HL-60 (cell line): ENCODE results near the gene CMTM5.

ENCODE experiments used
- DNase-seq, 2 experiments: peaks; one replicate each; pipeline ENCODE4 v3.0.0-alpha.2; 2010 to 2020; ENCODE audit warnings: low read depth in 1 of 2, low spot score in 1 of 2
- H3K27ac ChIP-seq: fragments of 250-450 bp; sonication (Bioruptor Pico); replicated peaks from 2 replicates; pipeline ENCODE4 v1.5.1; 2020; ENCODE audit warnings: mild to moderate bottlenecking, moderate library complexity
- H3K27me3 ChIP-seq: fragments of 250-450 bp; sonication (Bioruptor Pico); 2 replicates; pipeline ENCODE4 v1.5.1; 2021; ENCODE audit warnings: mild to moderate bottlenecking, moderate library complexity; ENCODE audit not compliant: insufficient read depth, poor library complexity, severe bottlenecking
- H3K4me3 ChIP-seq: replicated peaks from 2 replicates; pipeline ENCODE4 v1.5.1; 2011; ENCODE audit warnings: mild to moderate bottlenecking, control low read depth, low read length; ENCODE audit not compliant: insufficient read depth
- GABPA ChIP-seq: IDR thresholded peaks from 2 replicates; pipeline ENCODE4 v1.6.1; 2012; ENCODE audit warnings: low read depth
- POLR2AphosphoS5 ChIP-seq: IDR thresholded peaks from 2 replicates; pipeline ENCODE4 v1.6.1; 2012; ENCODE audit warnings: low read depth
- SPI1 ChIP-seq: IDR thresholded peaks from 2 replicates; pipeline ENCODE4 v1.6.1; 2012; ENCODE audit warnings: low read depth, mild to moderate bottlenecking, borderline replicate concordance
- TF ChIP-seq, protein P1 (sequence below): IDR thresholded peaks from one replicate; pipeline ENCODE4 v1.5.1; 2011; ENCODE audit warnings: low read length, control low read depth, inconsistent platforms; ENCODE audit not compliant: insufficient read depth
- TF ChIP-seq, protein P2 (sequence below): IDR thresholded peaks from 2 replicates; pipeline ENCODE4 v1.6.1; 2012; ENCODE audit warnings: low read depth; ENCODE audit not compliant: insufficient replicate concordance

CMTM5 gene

DNA sequence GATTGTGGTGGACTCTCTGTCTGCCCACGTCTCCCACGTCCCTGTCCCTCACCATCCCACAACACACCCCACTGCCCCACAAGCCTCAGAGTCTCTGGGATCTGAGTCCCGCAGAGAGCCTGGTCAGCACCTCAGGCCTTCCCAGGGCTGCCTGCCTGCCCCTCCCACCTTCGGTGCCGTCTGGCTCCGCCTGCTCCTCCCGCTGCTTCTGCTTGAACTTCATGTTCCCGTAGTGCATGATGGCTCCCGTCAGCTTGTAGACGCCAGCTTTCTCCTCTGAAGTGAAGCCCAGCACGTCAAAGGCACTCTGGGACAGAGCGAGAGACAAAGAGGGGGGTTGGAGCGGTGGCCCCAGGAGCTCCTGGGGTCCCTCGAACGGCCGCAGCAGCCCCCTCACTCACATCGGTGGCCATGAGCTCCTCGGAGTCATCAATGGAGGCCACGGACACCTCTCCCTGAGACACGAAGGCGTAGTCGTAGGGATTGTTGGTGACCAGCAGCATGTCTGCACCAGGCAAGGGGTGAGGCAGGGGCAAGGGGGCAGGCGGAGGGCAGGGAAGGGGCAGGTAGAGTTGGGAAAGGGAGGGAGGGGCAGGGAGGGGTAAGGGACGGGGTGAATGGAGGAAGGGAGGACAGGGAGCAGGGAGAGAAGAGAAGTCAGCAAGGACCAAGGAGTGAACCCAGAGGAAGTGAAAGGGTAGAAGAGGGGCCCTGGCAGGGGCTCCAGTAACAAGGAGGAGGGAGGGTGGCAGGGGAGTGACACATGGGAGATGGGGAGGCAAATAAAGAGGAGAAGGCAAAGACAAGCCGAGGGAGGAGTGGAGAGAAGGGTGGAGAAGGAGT lies 25.7 kb downstream of the CMTM5 start:
- TF ChIP-seq GABPA (no peak), SPI1 (no peak), POLR2AphosphoS5 (no peak)
- no peak for DNase-seq
- Histone ChIP-seq H3K4me3 (no peak overlapping the region), H3K27ac (no peak overlapping the region), H3K27me3 (no peaks in the 10 kb centered on the region)

DNA sequence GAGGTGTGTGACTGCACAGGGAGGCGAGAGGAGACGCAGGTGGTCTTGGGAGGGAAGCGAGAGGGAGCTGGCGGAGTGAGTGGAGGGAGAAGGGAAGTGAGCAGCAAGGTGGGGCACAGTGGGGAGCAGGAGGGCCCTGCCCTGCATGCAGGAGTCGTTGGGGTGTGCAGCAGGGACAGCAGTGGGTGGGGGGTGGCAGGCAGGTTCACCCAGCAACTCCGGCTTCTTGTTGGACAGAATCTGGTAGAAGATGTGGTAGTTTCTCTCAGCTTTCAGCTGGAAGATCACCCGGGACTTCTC lies 26.2 kb downstream of the CMTM5 start:
- no peak for DNase-seq
- Histone ChIP-seq H3K4me3 (no peak overlapping the region), H3K27me3 (no peaks in the 10 kb centered on the region), H3K27ac (no peak overlapping the region)
- TF ChIP-seq GABPA (no peak), SPI1 (no peak), POLR2AphosphoS5 (no peak)
- TF ChIP-seq, protein P1, sequence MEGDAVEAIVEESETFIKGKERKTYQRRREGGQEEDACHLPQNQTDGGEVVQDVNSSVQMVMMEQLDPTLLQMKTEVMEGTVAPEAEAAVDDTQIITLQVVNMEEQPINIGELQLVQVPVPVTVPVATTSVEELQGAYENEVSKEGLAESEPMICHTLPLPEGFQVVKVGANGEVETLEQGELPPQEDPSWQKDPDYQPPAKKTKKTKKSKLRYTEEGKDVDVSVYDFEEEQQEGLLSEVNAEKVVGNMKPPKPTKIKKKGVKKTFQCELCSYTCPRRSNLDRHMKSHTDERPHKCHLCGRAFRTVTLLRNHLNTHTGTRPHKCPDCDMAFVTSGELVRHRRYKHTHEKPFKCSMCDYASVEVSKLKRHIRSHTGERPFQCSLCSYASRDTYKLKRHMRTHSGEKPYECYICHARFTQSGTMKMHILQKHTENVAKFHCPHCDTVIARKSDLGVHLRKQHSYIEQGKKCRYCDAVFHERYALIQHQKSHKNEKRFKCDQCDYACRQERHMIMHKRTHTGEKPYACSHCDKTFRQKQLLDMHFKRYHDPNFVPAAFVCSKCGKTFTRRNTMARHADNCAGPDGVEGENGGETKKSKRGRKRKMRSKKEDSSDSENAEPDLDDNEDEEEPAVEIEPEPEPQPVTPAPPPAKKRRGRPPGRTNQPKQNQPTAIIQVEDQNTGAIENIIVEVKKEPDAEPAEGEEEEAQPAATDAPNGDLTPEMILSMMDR = no peak

DNA sequence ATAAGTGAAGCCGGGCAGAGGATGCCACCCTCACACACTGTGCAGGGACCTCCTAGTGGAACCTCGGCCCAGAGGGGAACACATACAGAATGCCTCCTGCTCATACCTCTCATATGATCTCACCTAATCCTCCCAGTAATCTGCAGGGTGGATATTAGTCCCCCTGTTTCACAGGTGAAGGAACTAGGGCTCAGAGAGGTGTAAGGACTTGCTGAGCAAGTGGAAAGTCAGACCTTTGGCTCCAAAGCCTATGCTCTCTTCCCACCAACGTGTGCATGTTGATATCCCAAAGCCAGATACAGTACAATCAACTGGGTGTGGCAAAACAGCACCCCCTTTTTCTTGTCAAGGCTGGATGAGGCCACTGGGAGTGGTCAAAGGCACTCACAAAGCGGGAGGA lies 27.1 kb downstream of the CMTM5 start:
- DNase-seq = no peak
- Histone ChIP-seq H3K4me3 (no peak overlapping the region), H3K27ac (no peak overlapping the region), H3K27me3 (no peaks in the 10 kb centered on the region)
- TF ChIP-seq POLR2AphosphoS5 (no peak), GABPA (no peak), SPI1 (no peak)
- TF ChIP-seq, protein P2, sequence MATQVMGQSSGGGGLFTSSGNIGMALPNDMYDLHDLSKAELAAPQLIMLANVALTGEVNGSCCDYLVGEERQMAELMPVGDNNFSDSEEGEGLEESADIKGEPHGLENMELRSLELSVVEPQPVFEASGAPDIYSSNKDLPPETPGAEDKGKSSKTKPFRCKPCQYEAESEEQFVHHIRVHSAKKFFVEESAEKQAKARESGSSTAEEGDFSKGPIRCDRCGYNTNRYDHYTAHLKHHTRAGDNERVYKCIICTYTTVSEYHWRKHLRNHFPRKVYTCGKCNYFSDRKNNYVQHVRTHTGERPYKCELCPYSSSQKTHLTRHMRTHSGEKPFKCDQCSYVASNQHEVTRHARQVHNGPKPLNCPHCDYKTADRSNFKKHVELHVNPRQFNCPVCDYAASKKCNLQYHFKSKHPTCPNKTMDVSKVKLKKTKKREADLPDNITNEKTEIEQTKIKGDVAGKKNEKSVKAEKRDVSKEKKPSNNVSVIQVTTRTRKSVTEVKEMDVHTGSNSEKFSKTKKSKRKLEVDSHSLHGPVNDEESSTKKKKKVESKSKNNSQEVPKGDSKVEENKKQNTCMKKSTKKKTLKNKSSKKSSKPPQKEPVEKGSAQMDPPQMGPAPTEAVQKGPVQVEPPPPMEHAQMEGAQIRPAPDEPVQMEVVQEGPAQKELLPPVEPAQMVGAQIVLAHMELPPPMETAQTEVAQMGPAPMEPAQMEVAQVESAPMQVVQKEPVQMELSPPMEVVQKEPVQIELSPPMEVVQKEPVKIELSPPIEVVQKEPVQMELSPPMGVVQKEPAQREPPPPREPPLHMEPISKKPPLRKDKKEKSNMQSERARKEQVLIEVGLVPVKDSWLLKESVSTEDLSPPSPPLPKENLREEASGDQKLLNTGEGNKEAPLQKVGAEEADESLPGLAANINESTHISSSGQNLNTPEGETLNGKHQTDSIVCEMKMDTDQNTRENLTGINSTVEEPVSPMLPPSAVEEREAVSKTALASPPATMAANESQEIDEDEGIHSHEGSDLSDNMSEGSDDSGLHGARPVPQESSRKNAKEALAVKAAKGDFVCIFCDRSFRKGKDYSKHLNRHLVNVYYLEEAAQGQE = no peak
- TF ChIP-seq, protein P1 = no peak

DNA sequence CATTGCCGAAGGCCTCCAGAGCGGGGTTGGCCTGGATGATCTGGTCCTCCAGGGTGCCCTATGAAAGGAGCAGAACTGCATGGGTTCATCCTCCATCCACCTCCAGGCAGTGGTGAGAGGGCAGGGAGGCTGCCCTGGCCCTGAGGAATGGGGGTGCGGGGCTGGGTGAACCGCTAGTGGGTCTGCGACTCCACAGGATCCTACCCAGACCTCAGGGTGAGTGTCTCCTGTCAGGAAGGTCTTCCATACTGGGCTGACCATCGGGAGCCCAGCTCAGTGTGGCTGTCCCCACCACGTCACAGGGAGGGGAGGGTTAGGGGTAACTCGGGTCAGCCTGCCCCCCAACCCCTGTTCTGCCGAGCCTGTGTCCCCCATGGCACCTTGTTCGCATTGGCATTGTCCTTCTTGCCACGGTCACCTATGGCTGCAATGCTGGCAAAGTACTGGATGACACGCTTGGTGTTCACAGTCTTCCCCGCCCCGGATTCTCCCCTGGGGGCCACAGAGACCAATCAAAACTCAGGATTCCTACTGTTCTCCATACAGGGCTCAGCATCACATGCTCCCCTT lies 27.6 kb downstream of the CMTM5 start:
- TF ChIP-seq GABPA (no peak), SPI1 (no peak), POLR2AphosphoS5 (no peak)
- TF ChIP-seq, protein P1 = no peak
- TF ChIP-seq, protein P2 = no peak
- DNase-seq = no peak
- no peaks in the 10 kb centered on the region for H3K27me3 ChIP-seq
- no peak overlapping the region for H3K4me3 ChIP-seq
- H3K27ac ChIP-seq = no peak overlapping the region
